GM12878 (cell line): ENCODE data around the gene TMC4. TPM values are rescaled to one million over a fixed set of nuclear protein-coding genes. Genes with fewer than 3 reads are reported as not detected.

Experiments
- ATAC-seq: fragments of 200-7000 bp; cut with Tn5 transposase; 3 replicates; pipeline ENCODE4 v1.9.1; 2020; ENCODE audit warnings: mild to moderate bottlenecking, moderate library complexity
- BruUV-seq: library from RNA; stranded (reverse); fragments of 400-500 nt; replicated peaks from 2 replicates; lab custom pipeline; 2021; lab: Mats Ljungman, UMichigan
- CTCF ChIA-PET: fragments of 300-600 bp; sonication (Branson Sonifier 250); formaldehyde crosslinking; extraction: SDS; loops from one replicate; lab custom pipeline; 2021; ENCODE audit warnings: inconsistent platforms; lab: Yijun Ruan, JAX
- POLR2A ChIA-PET: fragments of 350-600 bp; formaldehyde crosslinking; extraction: SDS; loops from one replicate; lab custom pipeline; 2021; ENCODE audit warnings: inconsistent platforms; lab: Charles Lee
- RAD21 ChIA-PET: fragments of 300-600 bp; sonication (Branson Sonifier 250); formaldehyde crosslinking; loops from one replicate; lab custom pipeline; 2023; ENCODE audit warnings: antibody characterized with exemption; ENCODE audit not compliant: unreplicated experiment; lab: Charles Lee
- SMC1A ChIA-PET: fragments of 300-600 bp; sonication (Branson Sonifier 250); formaldehyde crosslinking; loops from one replicate; lab custom pipeline; 2023; ENCODE audit not compliant: unreplicated experiment, uncharacterized antibody; lab: Charles Lee
- DNase-seq: peaks from one replicate; pipeline ENCODE4 v3.0.0-alpha.2; 2011; ENCODE audit warnings: low read depth, low spot score
- FAIRE-seq: peaks from 3 replicates; lab custom pipeline; 2011; peaks lifted over from hg19 to GRCh38; lab: Jason Lieb, UNC
- H2AFZ ChIP-seq: 2 replicates; pipeline ENCODE4 v1.6.0; 2011; ENCODE audit warnings: low read depth, low read length, control low read depth; ENCODE audit not compliant: control insufficient read depth
- H3K27ac ChIP-seq: 2 replicates; pipeline ENCODE4 v1.5.1; 2011; ENCODE audit warnings: control low read depth; ENCODE audit not compliant: control insufficient read depth, insufficient read depth
- H3K27me3 ChIP-seq, 2 experiments: replicated peaks in 1 of 2; 2 replicates each; pipeline versions ENCODE4 v1.6.0 to v1.6.1; 2011; ENCODE audit warnings: low read length in 1 of 2; ENCODE audit not compliant: control insufficient read depth in 2 of 2, insufficient read depth in 2 of 2
- H3K36me3 ChIP-seq, 2 experiments: 2 replicates each; pipeline ENCODE4 v1.5.1; 2011; ENCODE audit warnings: low read length in 1 of 2; ENCODE audit not compliant: control insufficient read depth in 2 of 2, insufficient read depth in 2 of 2
- H3K4me1 ChIP-seq: 2 replicates; pipeline ENCODE4 v1.6.1; 2011; ENCODE audit warnings: mild to moderate bottlenecking, low read length, moderate library complexity, mixed read lengths; ENCODE audit not compliant: control insufficient read depth, insufficient read depth
- H3K4me2 ChIP-seq: 2 replicates; pipeline ENCODE4 v1.6.0; 2011; ENCODE audit warnings: control low read depth; ENCODE audit not compliant: control insufficient read depth, insufficient read depth
- H3K4me3 ChIP-seq: fragments of 200-600 bp; sonication (generic); 2 replicates; pipeline ENCODE4 v1.5.1; 2016
- H3K79me2 ChIP-seq: 2 replicates; pipeline ENCODE4 v1.6.0; 2011; ENCODE audit warnings: low read length; ENCODE audit not compliant: control insufficient read depth, insufficient read depth
- H3K9ac ChIP-seq: 2 replicates; pipeline ENCODE4 v1.8.0; 2011; ENCODE audit warnings: low read length, control low read depth, mixed read lengths; ENCODE audit not compliant: control insufficient read depth, insufficient read depth
- H3K9me3 ChIP-seq: replicated peaks from 3 replicates; pipeline ENCODE4 v1.5.1; 2011; ENCODE audit warnings: mild to moderate bottlenecking, low read length; ENCODE audit not compliant: control insufficient read depth, insufficient read depth
- H4K20me1 ChIP-seq: 2 replicates; pipeline ENCODE4 v1.6.0; 2011; ENCODE audit not compliant: control insufficient read depth, insufficient read depth
- CBX5 ChIP-seq: sonication (generic); IDR thresholded peaks from 2 replicates; pipeline ENCODE4 v1.6.1; 2016; ENCODE audit warnings: low read depth, moderate library complexity, mild to moderate bottlenecking, inconsistent platforms
- DPF2 ChIP-seq: fragments of 450-650 bp; IDR thresholded peaks from 2 replicates; pipeline ENCODE4 v1.6.1; 2017; ENCODE audit warnings: mild to moderate bottlenecking
- HDAC6 ChIP-seq: fragments of 200-600 bp; sonication (generic); IDR thresholded peaks from one replicate; pipeline ENCODE4 v1.8.0; 2017; ENCODE audit warnings: antibody characterized with exemption; ENCODE audit not compliant: unreplicated experiment
- HDGF ChIP-seq: fragments of 450-650 bp; IDR thresholded peaks from 2 replicates; pipeline ENCODE4 v1.6.1; 2016; ENCODE audit warnings: antibody characterized with exemption
- HSF1 ChIP-seq: fragments of 150-350 bp; IDR thresholded peaks from 2 replicates; pipeline ENCODE4 v1.6.1; 2014; ENCODE audit warnings: mild to moderate bottlenecking, low read depth, low read length
- IRF4 ChIP-seq: IDR thresholded peaks from 2 replicates; pipeline ENCODE4 v1.6.1; 2011; ENCODE audit warnings: low read depth, low read length
- JUND ChIP-seq: IDR thresholded peaks from 2 replicates; pipeline ENCODE4 v1.6.1; 2012; ENCODE audit warnings: low read depth, mild to moderate bottlenecking, low read length, improper control_type of control experiment, moderate library complexity
- LARP7 ChIP-seq: fragments of 450-650 bp; IDR thresholded peaks from 2 replicates; pipeline ENCODE4 v1.6.1; 2017; ENCODE audit warnings: mild to moderate bottlenecking
- MAX ChIP-seq: IDR thresholded peaks from 2 replicates; pipeline ENCODE4 v1.6.1; 2012; ENCODE audit warnings: low read depth, low read length, improper control_type of control experiment
- MLLT1 ChIP-seq: fragments of 450-650 bp; IDR thresholded peaks from 2 replicates; pipeline ENCODE4 v1.6.1; 2016; ENCODE audit warnings: mild to moderate bottlenecking
- MYB ChIP-seq: fragments of 150-350 bp; IDR thresholded peaks from 2 replicates; pipeline ENCODE4 v1.6.1; 2014; ENCODE audit warnings: mild to moderate bottlenecking, low read depth, low read length, borderline replicate concordance
- PKNOX1 ChIP-seq: fragments of 450-650 bp; IDR thresholded peaks from 2 replicates; pipeline ENCODE4 v1.6.1; 2016; ENCODE audit warnings: mild to moderate bottlenecking
- RUNX3 ChIP-seq: IDR thresholded peaks from 2 replicates; pipeline ENCODE4 v1.6.1; 2012; ENCODE audit warnings: low read length, inconsistent platforms
- SMARCA5 ChIP-seq: fragments of 450-650 bp; IDR thresholded peaks from 2 replicates; pipeline ENCODE4 v1.6.1; 2017; ENCODE audit warnings: mild to moderate bottlenecking
- SRF ChIP-seq, 2 experiments: IDR thresholded peaks; 2 replicates each; pipeline ENCODE4 v1.6.1; 2011; ENCODE audit warnings: low read depth in 2 of 2, low read length in 2 of 2, mild to moderate bottlenecking in 1 of 2, moderate library complexity in 1 of 2
- WGBS: methylation state at CpG from one replicate; pipeline ENCODE4 v1.1.6; 2016; ENCODE audit warnings: low lambda C conversion rate; ENCODE audit not compliant: insufficient replicate concordance, insufficient coverage; ENCODE audit errors: missing lambda C conversion rate; 5-methylcytosine and 5-hydroxymethylcytosine counted together
- in situ Hi-C: fragments of 300-500 bp; cut with MboI; formaldehyde crosslinking; loops from 9 replicates; pipeline ENCODE4 v1.14.3; 2018; ENCODE audit warnings: mixed read lengths
- intact Hi-C: fragments of 100-400 bp; cut with micrococcal nuclease; formaldehyde crosslinking; loops from one replicate; pipeline ENCODE4 v1.14.2; 2022; ENCODE audit not compliant: unreplicated experiment
- polyA plus RNA-seq, 11 experiments: library from polyadenylated mRNA; depleted of rRNA in 4 of 11; unstranded in 6 of 11; stranded (reverse) in 5 of 11; fragments of >200 nt; fragmentation: Nextera tagmentation in 4 of 11; fragmentation: Illumina TruSeq in 1 of 11; extraction: Ambion mirVana in 4 of 11; extraction: Trizol in 1 of 11; gene quantifications; 1 replicate in 1 of 11; 2 replicates in 10 of 11; pipeline versions ENCODE4 v1.2.1 to v1.2.3, GENCODE V29; 2011 to 2016; ENCODE audit warnings: inconsistent platforms in 2 of 11, missing spikeins in 2 of 11, low read depth in 1 of 11
- total RNA-seq, 4 experiments: library from RNA; depleted of rRNA in 3 of 4; stranded (reverse); fragments of >200 nt in 3 of 4; fragmentation: Illumina TruSeq in 1 of 4; extraction: Trizol in 1 of 4; gene quantifications; 2 replicates each; pipeline versions ENCODE4 v1.2.1 to v1.2.3, GENCODE V29; 2013 to 2021

TMC4 gene
- total and polyA plus RNA-seq, 10 of the 15 experiments (the other 5 are each of a cell fraction or from before 2014, with no cell fraction given) = 0.33 to 0.83 (median 0.74) TPM; not detected in 7

- no peak for TF ChIP-seq JUND
- TF ChIP-seq HDGF = peak; percentile 85; the same call in 1 of the 2 replicates
- TF ChIP-seq LARP7 = no peak
- no peak for TF ChIP-seq SRF (IDR thresholded peaks at IDR 0.05; ENCODE audit: low read depth in 2 of 2, low read length in 2 of 2)
- TF ChIP-seq, all 136 proteins: peak for 9
Observed at GRCh38 chr19:54190503-54191010, 17.6 kb upstream of the TMC4 start (continued).

- ATAC-seq (peak; percentile 73), FAIRE-seq (peak; percentile 100), DNase-seq (peak; percentile 97)
- in situ Hi-C loops (no loop called here), intact Hi-C loops (loop anchor here (1.0 kb wide), 1 partner anchor 31 kb away; the partner anchor contains the start of gene LENG1)
- Histone ChIP-seq H3K4me2 (peak overlapping the region; percentile 71), H3K9me3 (no peaks in the 10 kb centered on the region), H3K36me3 (peaks cover 2 to 4% of the 10 kb centered on the region in 2 experiments; a peak in 3 of 4 replicates), H3K27ac (peak overlapping the region; percentile 99), H3K27me3 (no peaks in the 10 kb centered on the region), H3K4me3 (peak overlapping the region; percentile 62), H4K20me1 (no peaks in the 10 kb centered on the region), H3K4me1 (peaks cover 14% of the 10 kb centered on the region), H2AFZ (peak overlapping the region; percentile 97), H3K9ac (peak overlapping the region; percentile 90), H3K79me2 (peaks cover 19% of the 10 kb centered on the region)
- BruUV-seq = no TSS peak
- SMC1A ChIA-PET = interaction anchor here (0.7 to 4.8 kb wide), 13 partner anchors 9 to 135 kb away, joined by 3 to 26 read pairs (median 4); partner anchors contain the start of genes LENG1 and RPS9
- under 1% methylated on average over 61 of the region's 65 CpGs for WGBS
- RAD21 ChIA-PET = interaction anchor here (0.6 to 2.7 kb wide), 16 partner anchors 9 to 1464 kb away, joined by 3 to 23 read pairs (median 4); partner anchors contain the start of genes CNOT3 and LENG1
- CTCF ChIA-PET = interaction anchor here (0.6 to 3.9 kb wide), 16 partner anchors 10 to 1557 kb away, joined by 3 to 21 read pairs (median 6); partner anchors contain the start of genes CNOT3, LENG9, RPS9 and TMC4
- POLR2A ChIA-PET = interaction anchor here (0.6 to 6.1 kb wide), 14 partner anchors 12 to 1655 kb away, joined by 3 to 100 read pairs (median 5); partner anchors contain the start of genes CNOT3, LAIR1, LENG1 and LENG8
- TF ChIP-seq MAX (peak; percentile 64), MLLT1 (peak; percentile 40; the same call in 1 of the 2 replicates), SMARCA5 (peak; percentile 44; the same call in 1 of the 2 replicates), MYB (no peak), RUNX3 (peak; percentile 25; the same call in 1 of the 2 replicates), CBX5 (no peak), HDAC6 (no peak), IRF4 (peak; percentile 7; the same call in 1 of the 2 replicates), PKNOX1 (peak; percentile 85), DPF2 (0 out of 2 replicates have a peak, but pooled peaks have one; percentile 11), HSF1 (peak; percentile 97; the same call in 1 of the 2 replicates)
Observed at GRCh38 chr19:54189735-54190502, 17.0 kb upstream of the TMC4 start.
